Ammon's horn (tissue), 1 donor: ENCODE results near the gene RAX2.
A peak's percentile ranks its signal among the peaks of the same experiment; 100 is the strongest.

Experiments
- DNase-seq: peaks from one replicate; pipeline ENCODE4 v3.0.0-alpha.2; 2016; ENCODE audit warnings: low spot score

RAX2 gene

DNA sequence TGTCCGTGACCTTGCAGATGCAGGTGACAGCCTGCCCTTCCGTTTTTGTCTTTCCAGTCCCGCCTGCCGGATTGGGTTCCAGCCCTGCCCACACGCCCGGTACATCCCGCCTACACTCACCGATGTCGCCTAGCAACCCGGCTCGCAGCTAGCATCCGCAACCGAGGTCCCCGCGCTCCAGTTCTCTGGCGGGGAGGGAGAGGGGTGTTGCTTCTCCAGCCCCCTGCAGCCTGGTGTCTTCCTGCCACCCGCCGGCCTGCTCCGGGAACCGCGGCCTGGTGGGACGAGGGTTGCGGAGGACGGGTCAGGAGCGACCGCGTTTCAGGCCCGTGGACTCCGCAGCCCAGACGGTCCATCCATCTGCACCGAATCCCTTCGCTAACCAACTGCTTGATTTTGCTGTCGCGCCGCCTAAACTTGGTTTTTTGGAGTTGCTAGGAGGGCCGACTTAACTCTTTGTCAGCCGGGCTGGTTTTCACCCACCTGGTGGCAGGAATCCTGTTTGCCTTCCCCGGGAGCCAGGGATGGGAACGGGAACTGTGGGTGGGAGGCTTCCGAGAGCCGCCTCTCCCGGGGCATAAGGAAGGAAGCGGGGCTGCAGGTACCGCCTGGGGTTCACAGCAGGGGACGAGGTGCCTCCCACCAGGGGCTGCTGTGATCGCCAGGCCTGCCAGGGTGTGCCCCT is 29.5 kb upstream of the RAX2 start:
- peak; percentile 72 for DNase-seq

DNA sequence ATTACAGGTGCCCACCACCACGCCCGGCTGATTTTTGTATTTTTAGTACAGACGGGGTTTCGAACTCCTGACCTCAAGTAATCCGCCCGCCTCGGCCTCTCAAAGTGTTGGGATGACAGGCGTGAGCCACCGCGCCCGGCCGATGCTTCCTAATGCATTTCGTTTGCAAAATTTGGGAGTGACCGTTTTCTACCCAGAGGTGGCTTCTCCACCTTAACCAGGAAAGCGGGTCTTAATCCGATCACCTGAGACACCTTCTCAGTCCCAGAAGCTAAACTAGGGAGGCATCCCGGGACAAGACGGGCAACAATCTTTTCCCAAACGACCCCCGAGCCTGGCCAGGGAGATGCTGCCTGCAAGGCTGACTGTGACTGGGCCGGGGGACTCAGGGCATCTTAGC is 29.0 kb upstream of the RAX2 start:
- no peak for DNase-seq

DNA sequence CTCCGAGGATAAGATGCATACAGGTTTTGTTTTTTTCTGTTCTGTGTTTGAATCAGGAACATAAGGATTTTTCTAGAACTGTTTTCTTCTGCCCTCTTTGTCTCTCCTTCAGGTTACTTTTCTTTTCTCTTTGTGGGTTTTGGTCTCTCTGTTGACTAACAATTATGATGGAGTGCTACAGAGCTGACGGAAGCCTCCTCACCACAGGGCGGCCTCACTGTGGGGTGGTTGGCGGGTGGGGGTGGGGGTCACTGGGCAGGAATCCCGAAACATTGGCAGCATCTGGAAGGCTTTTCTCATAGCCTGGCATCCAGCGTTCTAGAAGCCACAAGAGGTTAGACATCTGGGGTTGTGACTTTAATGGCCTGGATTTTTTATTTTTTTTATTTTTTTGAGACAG is 26.1 kb upstream of the RAX2 start:
- DNase-seq, result no peak

DNA sequence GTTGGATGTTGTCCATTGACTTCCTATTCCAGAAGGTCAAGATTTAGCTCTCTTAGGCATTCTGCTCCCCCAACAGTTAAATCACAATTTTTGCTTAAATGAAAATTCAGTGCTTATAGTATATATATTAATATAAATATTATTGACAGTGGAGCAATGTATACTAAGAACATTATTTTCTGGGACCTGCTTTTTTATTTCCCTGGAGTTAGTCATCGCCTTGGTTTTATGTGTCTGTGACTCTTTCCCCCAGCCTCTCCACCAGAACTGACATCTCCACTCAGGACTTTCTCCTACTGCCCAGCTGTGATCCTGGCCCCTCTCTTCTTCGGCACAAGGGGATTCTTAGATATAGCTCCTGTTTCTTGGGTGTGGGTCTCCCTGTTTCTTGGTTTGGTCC is 24.3 kb upstream of the RAX2 start:
- DNase-seq, result no peak

DNA sequence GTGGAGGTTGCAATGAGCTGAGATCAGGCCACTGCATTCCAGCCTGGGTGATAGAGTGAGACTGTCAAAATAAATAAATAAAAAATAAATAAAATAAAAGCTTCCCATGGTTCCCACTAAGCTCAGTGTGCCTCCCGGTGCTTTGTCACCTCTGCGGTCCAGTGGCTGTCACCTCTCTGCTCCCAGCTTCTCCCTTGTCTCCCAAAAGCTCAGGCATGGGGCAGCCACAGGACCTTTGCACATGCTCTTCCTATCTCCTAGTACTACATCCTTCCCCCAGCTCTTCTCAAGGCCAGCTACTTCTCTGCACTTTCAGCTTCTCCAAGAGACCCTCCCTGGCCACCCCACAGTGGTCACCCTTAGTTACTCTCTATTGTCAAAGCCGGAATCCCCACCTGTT is 21.8 kb upstream of the RAX2 start:
- no peak for DNase-seq

DNA sequence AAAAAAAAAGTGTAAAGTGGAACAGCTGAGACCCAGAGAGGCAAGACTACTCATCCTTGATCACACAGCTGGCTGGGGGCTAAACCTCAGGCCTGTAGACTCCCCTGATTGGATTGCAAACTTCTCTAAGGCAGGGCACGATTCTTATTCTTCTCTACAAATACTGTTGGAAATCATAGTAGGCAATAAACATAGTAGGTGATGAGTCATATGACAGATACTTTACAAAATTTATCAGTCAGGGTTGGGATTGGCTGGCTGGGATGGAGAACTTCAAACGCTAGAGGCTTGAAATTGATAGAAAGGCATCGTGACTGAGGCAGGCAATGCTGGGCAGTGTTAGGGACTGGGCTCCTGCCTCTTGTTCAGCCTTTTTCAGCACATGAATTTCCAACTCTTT is 20.1 kb upstream of the RAX2 start:
- DNase-seq, result no peak

DNA sequence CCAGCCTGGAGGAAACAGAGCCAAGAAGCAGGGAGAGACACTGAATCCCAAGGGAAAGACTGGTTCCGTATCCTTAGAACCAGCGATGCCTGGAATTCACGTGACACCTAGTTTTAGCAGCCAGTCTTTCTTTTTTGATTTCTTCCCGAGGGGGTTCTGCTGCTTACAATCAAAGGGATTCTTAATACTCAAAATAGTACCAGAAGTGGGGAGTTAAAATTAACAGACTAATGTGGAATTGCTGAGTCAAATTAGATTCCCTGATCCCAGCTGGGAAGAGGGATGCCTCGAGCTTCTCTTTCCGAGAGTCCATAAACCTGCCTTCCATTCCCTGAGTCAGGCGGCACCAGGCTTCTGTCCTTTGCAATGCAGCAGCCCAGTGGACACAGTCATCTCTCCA is 18.9 kb upstream of the RAX2 start:
- DNase-seq, result no peak

DNA sequence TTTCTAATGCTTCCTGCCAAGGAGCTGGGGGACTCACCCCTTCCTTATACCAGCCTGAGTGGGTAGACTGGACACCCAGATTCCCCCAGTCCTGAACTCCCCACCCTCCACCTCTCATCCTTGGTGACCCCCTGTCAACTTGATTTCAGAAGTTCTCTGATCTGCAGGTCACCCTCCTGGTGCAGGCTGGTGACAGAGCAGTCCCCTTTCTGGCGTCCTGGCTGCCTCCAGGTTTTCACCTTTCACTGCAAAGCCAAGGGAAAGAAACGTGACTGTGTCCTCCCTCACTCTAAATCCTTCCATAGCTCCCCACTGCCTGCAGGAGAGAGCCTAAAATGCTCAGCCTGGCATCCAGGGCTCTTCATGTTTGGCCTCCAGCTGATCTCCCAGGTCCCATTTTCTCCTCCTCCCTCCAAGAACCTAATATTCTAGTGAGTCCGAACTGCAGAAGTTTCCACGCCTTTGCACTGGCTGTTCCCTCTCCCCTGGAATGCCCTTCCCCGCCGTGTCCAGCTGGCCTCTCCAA is 18.2 kb upstream of the RAX2 start:
- DNase-seq, result no peak

DNA sequence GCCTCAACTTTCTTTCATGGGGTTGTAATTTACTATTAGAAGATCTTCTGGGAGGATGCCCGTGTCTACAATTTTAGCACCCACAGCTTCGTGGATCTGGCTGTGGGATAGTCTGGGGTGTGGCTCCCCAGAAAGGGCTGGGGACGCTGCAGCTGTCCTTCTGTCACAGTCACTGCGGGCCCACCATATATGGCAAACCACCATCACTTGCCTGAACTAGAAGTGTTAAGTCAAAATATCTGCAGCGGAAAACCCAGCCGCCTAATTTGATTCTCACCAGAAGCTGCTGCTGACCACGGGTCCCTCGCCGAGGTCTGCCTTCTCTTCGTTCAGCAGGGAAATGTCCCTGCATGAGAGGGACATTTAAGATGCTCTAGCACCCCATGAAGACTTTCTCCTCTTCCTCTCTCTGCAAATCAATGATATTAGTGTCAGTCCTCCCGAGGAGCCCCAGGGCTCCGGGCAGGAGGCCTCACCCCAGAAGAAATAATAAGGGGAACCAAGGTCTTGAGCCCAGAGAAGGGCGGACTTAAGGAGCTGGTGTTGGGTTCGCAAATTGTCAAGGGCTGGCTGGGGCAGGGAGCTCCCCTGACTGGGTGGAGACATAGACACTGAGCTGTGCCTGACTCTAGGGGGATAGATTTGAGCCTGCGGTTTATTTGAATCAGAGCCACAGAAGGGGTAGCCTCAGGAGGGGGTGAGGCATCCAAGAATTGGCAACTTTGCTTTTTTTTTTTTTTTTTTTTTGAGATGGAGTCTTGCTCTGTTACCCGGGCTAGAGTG is 17.2 kb upstream of the RAX2 start:
- no peak for DNase-seq

DNA sequence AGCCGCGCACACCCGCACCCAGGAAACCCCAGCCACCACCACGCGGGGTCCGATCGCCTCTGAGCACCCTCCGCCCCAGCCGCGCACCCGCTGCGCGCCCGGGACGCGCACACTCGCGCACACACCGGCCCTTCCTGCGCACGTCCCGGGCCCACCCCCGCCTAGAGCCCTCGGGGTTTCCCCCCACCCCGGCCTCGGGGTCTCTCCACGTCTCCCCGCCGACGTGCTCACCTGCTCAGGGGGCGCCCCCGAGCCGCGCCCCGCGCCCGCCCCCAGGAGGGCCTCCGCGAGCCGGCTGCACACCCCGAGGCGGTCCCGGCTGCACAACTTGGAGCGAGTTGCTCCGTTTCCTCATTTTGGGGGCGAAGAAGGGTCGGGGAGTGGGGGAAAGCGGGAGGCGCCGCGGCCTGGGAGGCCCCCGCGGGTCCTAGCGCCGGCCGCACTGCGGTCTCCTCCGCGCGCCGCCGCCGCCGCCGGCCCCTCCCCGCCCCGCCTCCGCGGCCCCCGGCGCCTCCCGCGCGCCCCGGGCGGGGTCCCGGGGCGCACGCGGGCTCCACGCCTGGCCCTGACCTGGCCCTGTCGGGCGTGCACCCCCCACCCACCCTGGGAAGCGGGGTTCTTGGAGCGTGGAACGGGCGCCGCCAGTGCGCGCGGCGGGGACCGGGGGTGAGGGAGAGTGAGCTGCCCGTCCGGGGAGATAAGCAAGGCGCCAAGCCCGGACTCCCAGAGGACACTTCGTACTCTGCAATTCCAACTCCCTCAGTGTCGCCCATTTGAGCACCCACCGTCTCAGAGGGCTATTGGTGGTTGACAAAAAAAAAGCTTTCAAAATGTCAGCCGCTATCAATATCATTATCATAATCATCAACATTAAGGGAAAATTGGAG is 14.2 kb upstream of the RAX2 start, which contains the start of gene MATK:
TSS of gene MATK (minus strand) at position 444 of the 887 bp plus-strand sequence. CDS start 1,246 bp downstream, outside the sequence.
- DNase-seq, result no peak

DNA sequence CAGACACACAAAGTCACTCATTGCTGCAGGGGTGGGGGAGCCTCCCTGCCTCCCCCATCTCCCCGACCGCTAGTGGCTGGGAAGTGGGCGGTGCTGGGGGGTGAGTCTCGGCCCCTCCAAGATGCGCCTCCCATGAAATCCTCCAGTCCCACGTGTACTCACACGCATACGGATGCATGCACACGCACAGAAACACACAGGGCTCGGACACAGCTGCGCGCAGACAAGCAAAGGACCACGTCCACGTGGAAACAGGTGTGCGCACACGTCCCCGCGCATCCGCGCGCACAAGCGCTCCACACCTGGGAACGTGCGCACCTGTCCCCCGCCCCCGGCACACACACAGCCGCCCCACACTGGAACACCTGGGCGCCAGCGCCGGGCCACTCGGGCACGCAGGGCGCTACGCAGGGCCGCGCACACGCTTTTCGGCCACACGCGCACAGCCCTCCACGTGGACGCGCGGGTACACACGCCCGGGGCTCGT is 13.5 kb upstream of the RAX2 start:
- peak; percentile 41 for DNase-seq

DNA sequence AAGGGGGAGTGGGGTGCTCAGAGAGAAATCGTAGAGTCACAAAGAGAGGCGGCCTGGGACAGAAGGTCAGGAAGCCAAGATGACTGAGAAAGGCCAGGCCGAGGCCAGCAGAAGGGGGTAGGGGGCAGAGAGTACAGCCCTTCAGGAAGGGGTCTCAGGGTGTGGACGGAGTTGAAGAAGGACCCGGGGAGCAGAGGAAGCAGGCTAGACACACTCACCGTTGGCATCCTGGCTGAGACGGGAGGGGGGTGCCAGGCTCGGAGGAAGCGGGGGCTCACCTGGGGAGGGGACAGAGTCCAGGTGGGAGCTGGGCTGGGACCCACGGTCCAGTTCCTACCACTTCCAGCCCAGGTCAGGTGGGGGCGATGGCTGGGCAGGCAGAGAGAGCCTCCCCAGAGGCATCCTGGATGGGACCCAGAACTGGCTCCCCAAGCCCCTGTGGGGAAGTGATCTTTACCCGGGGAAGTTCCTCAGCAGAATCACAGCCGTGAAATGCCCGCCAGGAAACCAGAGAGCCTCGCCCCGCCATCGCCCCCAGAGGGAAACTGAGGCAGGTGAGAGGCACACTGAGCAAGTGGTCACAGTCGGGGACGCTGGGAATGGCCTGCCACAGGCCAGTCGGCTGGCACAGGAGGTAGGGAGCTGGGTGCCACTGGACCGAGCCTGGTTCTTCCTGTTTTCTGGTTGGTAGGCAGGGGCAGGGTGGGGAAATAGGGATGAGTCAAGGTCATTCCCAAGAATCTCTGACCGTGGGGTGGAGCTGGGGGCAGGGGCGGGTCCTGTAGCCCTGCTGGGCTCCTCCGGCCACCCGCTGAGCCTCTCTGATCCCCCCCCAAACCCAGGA is 12.8 kb upstream of the RAX2 start:
- DNase-seq, result no peak

DNA sequence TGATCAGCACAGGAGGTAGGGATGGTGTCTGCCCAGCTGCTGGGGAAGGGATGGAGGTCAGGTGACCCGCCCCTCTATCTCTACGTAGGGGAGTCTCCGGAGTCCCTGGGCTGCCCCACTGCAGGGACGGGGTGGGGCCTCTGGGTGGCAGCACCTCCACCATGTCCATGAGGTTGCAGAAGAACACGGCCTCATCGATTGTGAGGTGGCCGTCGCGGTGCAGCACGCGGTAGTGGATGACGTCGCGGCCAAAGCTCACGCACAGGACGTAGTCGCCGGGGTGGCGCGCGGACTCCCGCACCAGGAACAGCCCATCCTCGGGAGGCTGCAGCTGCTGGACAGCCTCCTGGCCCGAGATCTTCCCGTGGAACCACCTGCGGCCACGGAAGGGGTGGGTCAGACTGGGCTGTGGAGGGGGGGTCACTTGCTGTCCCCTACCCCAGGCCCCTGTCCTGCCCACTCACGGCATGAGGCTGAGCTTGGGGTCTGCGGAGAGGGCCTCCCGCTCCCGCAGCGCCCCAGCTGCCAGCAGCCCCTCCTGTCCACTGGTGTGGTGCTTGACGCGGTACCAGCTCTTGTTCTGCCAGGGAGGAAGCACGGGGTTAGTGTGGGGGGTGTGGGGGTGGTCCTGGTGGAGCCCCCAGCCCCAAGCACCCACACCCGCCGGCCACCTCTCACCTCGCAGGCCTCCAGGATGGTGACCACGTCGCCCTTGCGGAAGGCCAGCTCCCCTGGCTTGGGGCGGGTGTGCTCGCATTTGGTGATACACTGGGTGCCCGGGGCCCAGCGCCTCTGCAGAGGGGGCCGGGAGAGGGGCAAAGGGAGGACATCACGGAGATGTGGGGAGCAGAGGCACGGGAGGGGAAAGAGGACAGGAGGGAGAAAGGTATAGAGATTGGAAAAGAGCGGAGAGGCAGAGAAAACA is 11.9 kb upstream of the RAX2 start:
- DNase-seq, result no peak

DNA sequence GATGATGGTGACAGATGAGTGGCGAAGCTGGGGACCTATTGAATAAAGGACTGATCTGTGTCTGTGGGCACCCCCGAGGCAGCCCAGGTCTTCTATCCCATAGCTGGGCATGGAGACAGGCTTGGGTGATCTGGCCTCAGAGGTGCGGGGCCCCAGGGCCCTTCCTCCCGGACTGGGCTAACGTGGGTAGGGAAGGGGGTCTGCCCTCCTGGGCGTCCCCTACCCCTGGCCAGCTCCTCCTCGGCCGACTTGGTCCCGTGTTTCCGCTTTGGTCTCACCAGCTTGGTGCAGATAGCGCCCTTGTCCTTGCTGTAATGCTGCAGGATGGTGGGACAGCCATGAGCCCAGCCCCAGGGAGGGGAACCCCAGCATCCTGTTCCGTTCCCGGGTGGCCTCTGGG is 10.9 kb upstream of the RAX2 start:
- DNase-seq, result no peak

DNA sequence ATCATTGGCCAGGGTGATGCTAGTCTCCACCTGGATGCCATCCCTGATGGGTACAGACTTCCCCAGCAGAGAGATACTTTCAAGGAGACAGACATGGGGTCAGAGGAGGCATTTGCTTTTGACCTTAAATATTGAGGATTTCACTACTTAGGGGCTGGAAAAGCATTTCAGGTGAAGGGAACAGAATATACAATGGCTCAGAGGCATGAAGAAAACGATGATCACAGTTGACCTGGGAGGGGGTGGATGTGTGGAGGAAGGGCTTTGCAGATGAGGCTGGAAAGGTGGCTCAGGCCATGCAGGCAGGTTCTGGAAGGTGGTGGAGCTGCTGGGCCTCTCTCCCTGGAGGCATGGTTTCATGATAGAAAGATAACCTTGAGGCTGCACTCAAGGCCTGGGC is 10.3 kb upstream of the RAX2 start:
- DNase-seq, result no peak

DNA sequence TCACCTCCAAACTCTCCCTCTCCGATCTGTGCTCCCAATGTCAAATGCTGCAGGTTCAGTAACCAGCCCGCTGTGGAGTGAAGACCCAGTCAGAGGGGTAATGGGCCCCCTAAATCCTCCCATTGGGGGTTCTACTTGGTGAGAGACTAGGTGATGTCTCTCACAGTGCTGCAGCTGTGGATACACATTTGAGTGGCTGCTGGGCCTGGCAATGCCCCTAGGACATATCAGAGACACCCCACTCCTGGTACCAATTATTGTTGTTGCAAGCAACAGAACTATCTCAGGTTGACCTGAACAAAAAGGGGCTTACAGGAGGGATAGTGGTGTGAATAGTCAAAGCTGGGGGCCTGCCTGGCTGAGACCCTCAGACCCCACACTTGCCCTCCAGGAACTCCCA is 9.6 kb upstream of the RAX2 start:
- DNase-seq, result no peak

DNA sequence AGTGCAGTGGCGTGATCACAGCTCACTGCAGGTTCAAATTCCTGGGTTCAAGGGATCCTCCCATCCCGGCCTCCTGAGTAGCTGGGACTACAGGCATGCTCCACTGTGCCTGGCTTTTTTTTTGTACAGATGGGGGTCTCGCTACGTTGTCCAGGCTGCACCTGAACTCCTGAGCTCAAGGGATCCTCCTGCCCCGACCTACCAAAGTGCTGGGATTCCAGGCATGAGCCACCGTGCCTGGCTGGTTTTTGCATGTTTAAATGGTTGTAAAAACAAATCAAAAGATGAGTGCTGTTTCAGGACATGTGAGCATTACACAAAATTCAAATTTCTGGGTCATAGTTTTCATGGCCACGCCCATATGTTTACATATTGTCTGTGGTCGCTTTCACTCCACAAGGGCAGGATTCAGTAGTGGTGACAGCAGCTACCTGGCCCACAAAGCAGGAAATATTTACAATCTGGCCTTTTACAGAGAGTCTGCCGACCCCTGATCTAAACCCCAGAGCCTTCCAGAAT is 8.8 kb upstream of the RAX2 start:
- DNase-seq, result no peak

DNA sequence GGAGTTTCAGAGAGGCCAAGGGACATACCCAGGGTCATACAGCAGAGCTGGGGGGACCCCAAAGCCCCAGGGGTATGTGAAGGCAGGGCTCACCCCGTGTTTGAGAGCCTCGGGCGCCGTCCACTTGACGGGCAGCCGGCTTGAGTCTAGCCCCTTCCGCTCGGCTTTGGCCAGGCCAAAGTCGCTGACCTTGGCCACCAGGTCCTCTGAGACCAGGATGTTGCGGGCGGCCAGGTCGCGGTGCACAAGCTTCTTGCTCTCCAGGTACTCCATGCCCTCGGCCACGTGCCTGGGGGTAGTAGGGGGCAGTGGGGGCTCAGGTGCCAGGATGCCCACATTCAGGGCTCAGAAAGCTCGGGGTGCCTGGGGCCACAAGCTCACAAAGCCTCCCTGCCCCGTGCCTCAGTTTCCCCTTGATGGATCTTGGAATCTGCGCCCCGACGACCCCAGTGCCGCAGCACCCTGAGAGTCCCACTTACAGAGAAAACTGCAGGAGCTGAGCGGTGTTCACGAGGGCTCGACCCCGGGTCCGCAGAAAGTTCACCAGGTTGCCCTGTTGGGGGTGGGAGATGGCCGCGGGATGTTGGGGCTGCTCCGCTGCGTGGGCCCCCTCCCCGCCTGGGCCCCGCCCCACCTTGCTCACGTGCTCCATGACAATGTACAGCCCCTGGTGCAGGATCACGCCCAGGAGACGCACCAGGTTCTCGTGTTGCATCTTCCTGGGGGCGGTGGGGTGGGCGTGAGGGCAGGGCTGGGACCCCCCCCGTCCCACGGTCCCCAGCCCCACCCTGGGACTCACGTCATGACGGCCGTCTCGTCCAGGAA is 7.1 kb upstream of the RAX2 start:
- no peak for DNase-seq
